ENCODE data around the gene DCTPP1. TPM values are rescaled to one million over a fixed set of nuclear protein-coding genes. Genes with fewer than 3 reads are reported as not detected.
A peak's percentile ranks its signal among the peaks of the same experiment; 100 is the strongest.
"Not testable (repeated sequence)": the region's sequence is repeated elsewhere in the genome, so short reads cannot be mapped to it uniquely, and the experiment has no call there.

DCTPP1 gene
- polyA plus RNA-seq (ENCODE audit: insufficient read length in 12 of 12): 10 to 100 TPM in 11 of 12 donors, not detected in 1; 20.0 to 42.3 (median 25.0) TPM
- long read RNA-seq, donor 1, transcript DCTPP1-201 (3 exons, 1,222 nt): major isoform, 50 of 56 reads
- long read RNA-seq, donor 1, transcript DCTPP1-204 (2 exons, 853 nt): minor isoform, 6 of 56 reads
- long read RNA-seq, donor 1, partial matches to known transcripts: 0 of 56 reads
- long read RNA-seq, donor 1, other reads (novel, unspliced or antisense): 0 of 56 reads
- long read RNA-seq, donor 2, transcript DCTPP1-201 (3 exons, 1,222 nt): major isoform, 25 of 28 reads
- long read RNA-seq, donor 2, partial matches to known transcripts: 0 of 28 reads
- long read RNA-seq, donor 2, other reads (novel, unspliced or antisense): 0 of 28 reads
- long read RNA-seq, donor 3, transcript DCTPP1-201 (3 exons, 1,222 nt): major isoform, 13 of 14 reads
- long read RNA-seq, donor 3, partial matches to known transcripts: 0 of 14 reads
- long read RNA-seq, donor 3, other reads (novel, unspliced or antisense): 0 of 14 reads
- long read RNA-seq, donor 4, transcript DCTPP1-201 (3 exons, 1,222 nt): major isoform, 10 of 10 reads
- long read RNA-seq, donor 4, partial matches to known transcripts: 0 of 10 reads
- long read RNA-seq, donor 4, other reads (novel, unspliced or antisense): 0 of 10 reads
- long read RNA-seq, donor 5, transcript DCTPP1-201 (3 exons, 1,222 nt): major isoform, 28 of 31 reads
- long read RNA-seq, donor 5, partial matches to known transcripts: 0 of 31 reads
- long read RNA-seq, donor 5, other reads (novel, unspliced or antisense): 0 of 31 reads
- long read RNA-seq, donor 6, transcript DCTPP1-204 (2 exons, 853 nt): minor isoform, 5 of 21 reads
- long read RNA-seq, donor 6, transcript DCTPP1-201 (3 exons, 1,222 nt): major isoform, 16 of 21 reads
- long read RNA-seq, donor 6, partial matches to known transcripts: 0 of 21 reads
- long read RNA-seq, donor 6, other reads (novel, unspliced or antisense): 0 of 21 reads
- long read RNA-seq, donor 7, transcript DCTPP1-201 (3 exons, 1,222 nt): major isoform, 13 of 15 reads
- long read RNA-seq, donor 7, partial matches to known transcripts: 0 of 15 reads
- long read RNA-seq, donor 7, other reads (novel, unspliced or antisense): 0 of 15 reads
- long read RNA-seq, donor 8, transcript DCTPP1-201 (3 exons, 1,222 nt): major isoform, 27 of 28 reads
- long read RNA-seq, donor 8, partial matches to known transcripts: 0 of 28 reads
- long read RNA-seq, donor 8, other reads (novel, unspliced or antisense): 0 of 28 reads
- long read RNA-seq, donor 9, transcript DCTPP1-201 (3 exons, 1,222 nt): major isoform, 23 of 26 reads
- long read RNA-seq, donor 9, partial matches to known transcripts: 0 of 26 reads
- long read RNA-seq, donor 9, other reads (novel, unspliced or antisense): 0 of 26 reads
- long read RNA-seq, donor 10, transcript DCTPP1-201 (3 exons, 1,222 nt): major isoform, 24 of 26 reads
- long read RNA-seq, donor 10, partial matches to known transcripts: 0 of 26 reads
- long read RNA-seq, donor 10, other reads (novel, unspliced or antisense): 0 of 26 reads
- long read RNA-seq, donor 11, transcript DCTPP1-201 (3 exons, 1,222 nt): major isoform, 26 of 34 reads
- long read RNA-seq, donor 11, partial matches to known transcripts: 7 of 34 reads
- long read RNA-seq, donor 11, other reads (novel, unspliced or antisense): 0 of 34 reads

DNA sequence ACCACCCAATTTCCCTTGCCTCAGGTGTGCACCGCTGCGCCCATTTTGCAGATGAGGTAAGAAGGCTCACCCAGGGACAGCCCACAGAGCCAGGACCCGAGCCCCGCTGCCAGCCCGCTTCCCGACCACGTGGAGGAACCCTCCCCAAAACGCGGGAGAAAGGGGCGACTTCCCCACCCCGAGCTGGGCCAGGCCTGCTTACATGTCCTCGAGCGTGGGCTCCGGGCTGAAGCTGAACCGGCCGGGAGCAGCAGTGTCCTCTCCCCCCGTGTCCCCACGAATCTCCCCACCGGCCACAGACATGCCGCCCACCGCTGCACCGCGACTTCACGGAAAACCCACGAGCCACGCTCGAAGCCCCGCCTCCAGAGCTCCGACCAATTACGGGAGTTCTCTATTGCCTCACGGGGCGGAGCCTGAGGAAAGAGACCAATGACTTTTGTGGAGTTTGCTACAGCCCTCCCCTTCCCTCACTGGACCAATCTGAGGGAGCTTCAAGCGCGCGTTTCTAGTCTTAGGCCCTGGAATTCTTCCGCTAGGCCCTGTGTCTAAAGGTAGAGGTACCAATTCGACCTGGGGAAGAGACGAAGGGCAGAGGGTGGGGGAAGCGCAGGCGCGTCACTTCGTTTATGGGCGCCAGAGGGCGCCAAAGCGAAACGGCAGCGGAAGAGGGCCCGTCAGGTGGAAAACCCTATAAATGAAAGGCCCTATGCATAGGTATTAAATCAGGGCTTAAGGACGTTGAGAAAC, at the start of gene DCTPP1:
Gene DCTPP1 (minus strand): TSS at position 353 of the 750 bp plus-strand sequence. CDS start 50 bp downstream, at position 303.
- DNase-seq: peak; percentile 96

GRCh38 chr16:30478766-30479478, 49.1 kb upstream of the DCTPP1 start:
- DNase-seq: no peak

DNA sequence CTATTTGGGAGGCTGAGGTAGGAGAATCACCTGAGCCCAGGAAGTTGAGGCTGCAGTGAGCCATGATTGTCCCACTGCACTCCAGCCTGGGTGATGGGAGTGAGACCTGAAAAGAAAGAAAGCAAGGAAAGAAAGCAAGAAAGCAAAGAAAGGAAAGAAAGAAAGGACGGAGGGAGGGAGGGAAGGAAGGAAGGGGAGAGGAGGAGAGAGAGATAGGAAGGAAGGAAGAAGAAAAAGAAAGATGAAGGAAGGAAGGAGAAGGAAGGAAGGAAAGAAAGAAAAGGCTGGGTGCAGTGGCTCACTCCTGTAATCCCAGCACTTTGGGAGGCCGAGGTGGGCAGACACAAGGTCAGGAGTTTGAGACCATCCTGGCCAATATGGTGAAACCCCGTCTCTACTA, 47.9 kb upstream of the DCTPP1 start:
- not testable (repeated sequence) for DNase-seq

DNA sequence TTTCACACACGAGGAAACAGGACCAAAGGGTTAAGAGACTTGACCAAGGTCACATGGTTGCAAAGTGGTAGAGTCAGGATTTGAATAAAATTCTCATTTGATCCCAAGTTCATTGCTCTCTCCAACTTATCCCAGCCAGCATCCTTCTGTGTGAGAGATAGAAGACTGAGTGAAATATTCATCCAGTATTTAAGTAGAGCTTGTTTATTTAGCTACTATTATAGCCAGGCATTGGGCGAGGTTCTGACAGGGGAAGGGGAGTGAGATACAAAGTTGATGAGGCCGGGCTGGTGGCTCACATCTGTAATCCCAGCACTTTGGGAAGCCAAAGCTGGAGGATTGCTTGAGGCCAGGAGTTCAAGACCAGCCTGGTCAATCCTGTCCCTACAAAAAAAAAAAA, 47.2 kb upstream of the DCTPP1 start:
- DNase-seq: no peak

DNA sequence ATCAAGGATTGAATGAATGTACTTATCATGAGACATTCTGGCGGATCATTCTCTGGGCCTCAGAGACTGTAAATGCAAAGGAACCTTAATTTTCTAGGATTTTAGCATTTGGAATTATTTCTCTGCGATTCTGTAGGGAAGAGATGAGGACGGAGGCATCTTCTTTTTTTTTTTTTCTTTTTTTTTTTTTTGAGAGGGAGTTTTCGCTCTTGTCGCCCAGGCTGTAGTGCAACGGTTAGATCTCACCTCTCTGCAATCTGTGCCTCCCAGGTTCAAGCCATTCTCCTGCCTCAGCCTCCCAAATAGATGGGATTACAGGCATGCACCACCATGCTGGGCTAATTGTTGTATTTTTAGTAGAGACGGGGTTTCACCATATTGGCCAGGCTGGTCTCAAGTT, 44.9 kb upstream of the DCTPP1 start:
- DNase-seq: no peak

DNA sequence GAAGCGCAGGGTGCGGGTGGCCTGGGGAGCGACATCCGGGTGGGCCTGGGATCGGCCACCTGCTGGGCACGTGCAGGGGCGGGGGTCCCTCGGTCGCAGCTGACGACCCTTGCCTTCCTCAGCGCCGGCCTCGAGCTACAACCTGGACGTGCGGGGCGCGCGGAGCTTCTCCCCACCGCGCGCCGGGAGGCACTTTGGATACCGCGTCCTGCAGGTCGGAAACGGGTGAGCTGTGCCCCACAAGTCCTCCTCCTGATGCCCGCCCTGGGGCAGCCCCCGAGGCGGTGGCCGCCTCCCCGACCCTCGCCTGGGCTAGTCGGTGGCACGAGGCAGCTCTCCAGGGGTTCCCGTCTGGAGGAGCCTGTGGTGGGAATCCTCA, 44.2 kb upstream of the DCTPP1 start:
- no peak for DNase-seq

DNA sequence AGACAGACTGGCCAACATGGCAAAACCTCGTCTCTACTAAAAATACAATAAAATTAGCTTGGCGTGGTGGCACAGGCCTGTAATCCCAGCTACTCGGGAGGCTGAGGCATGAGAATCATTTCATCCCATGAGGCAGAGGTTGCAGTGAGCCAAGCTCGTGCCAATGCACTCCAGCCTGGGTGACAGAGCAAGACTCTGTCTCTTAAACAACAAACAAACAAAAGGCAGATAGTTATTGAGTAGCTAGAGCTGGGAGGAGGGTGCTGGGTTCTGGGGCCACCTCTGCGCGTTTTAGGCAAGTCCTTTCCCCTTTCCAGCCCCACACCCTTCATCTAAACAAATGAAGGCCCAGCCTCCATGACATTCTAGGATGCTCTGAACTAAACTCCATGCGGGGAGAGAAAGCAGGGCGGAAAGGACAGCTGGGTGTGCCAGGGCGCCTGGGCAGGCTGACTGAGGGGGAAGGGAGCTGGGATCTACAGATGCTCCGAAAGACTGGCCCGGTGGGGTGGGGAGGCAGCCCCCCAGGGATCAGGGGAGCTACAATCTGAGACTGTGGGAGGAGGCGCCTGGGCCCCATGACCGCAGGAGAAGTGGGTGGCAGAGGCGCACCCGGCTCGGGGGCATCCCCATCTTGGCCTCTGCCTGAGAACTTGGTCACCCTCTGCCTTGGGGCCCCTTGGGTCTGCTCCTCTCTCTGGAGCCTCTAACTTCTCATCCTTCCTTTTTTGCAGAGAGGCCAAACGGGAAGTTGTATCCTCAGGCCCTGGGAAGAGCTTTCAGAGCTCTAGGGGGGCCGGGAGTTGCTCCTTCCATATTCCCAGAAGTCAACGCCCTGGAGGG, 43.6 kb upstream of the DCTPP1 start:
- no peak for DNase-seq

GRCh38 chr16:30472328-30472942, 42.6 kb upstream of the DCTPP1 start, which contains the start of gene ITGAL:
Gene ITGAL (plus strand): TSS chr16:30472742. CDS start chr16:30472838, 96 bp downstream.
- DNase-seq: peak; percentile 17

GRCh38 chr16:30470632-30470995, 40.8 kb upstream of the DCTPP1 start:
- DNase-seq: no peak

DNA sequence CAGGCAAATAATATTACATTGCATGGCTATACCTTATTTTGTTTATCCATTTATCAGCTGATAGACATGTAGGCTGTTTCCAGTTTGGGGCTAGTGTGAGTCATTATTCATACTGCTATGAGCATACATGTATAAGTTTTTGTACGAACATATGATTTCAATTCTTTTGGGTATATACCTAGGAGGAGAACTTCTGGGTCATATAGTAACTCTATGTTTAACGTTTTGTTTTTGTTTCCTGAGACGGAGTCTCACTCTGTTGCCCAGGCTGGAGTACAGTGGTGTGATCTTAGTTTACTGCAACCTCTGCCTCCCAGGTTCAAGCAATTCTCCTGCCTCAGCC, 40.3 kb upstream of the DCTPP1 start:
- no peak for DNase-seq

DNA sequence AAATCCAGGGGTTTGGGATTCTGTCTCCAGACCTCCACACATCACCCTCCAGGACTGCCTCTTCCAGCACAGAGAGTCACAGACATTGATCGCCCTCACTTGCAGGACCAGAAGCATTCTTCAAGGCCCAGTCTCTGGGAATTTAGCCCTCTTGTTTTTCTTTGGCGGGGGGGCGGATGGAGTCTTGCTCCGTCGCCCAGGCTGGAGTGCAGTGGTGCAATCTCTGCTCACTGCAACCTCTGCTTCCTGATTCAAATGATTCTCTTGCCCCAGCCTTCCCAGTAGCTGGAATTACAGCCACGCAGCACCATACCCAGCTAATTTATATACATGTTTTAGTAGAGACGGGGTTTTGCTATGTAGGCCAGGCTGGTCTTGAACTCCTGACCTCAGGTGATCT, 34.2 kb upstream of the DCTPP1 start:
- no peak for DNase-seq

DNA sequence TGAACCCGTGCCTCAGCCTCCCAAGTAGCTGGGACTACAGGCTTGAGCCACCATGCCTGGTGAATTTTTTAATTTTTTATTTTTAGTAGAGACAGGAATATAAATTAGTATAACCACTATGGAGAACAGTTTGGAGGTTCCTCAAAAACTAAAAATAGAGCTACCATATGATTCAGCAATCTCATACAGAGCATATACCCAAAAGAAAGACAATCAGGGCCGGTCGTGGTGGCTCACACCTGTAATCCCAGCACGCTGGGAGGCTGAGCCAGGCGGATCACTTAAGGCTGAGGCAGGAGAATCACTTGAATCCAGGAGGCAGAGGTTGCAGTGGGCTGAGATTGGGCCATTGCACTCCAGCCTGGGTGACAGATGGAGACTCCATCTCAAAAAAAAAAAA, 31.6 kb upstream of the DCTPP1 start:
- DNase-seq: not testable (repeated sequence)

GRCh38 chr16:30459456-30459855, 29.6 kb upstream of the DCTPP1 start:
- no peak for DNase-seq

DNA sequence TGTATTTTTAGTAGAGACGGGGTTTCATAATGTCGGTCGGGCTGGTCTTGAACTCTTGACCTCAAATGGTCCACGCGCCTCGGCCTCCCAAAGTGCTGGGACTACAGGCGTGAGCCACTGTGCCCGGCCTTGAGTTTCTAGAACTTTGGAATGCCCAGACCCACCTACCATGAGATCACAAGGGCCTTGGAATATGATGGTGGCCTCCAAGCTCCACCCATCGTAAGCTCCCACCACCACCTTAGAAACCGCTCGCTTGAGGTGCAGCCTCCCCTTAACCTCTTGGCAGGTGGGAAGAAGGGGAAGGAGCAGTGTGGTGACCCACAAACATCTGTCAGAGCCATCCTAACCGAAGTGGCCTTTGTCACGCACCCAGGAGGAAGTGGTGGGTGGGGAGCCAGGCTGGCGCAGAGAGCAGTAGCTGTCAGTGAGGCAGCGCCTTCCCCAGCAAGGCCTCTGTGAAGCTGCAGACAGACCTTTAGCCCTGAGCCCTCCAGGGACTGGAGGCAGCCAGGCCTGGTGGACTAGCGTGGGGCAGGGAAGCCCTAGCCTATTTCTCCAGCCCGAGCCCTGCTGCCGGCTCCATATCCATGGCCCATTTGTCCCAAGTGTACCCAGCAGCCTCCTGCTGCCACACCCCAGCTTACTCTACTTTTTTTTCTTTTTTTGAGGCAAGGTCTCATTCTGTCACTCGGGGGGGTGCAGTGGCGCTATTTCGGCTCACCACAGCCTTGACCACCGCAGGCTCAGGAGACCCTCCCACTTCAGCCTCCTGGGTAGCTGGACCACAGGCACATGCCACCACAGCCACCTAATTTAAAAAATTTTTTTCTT, 28.9 kb upstream of the DCTPP1 start:
- no peak for DNase-seq

DNA sequence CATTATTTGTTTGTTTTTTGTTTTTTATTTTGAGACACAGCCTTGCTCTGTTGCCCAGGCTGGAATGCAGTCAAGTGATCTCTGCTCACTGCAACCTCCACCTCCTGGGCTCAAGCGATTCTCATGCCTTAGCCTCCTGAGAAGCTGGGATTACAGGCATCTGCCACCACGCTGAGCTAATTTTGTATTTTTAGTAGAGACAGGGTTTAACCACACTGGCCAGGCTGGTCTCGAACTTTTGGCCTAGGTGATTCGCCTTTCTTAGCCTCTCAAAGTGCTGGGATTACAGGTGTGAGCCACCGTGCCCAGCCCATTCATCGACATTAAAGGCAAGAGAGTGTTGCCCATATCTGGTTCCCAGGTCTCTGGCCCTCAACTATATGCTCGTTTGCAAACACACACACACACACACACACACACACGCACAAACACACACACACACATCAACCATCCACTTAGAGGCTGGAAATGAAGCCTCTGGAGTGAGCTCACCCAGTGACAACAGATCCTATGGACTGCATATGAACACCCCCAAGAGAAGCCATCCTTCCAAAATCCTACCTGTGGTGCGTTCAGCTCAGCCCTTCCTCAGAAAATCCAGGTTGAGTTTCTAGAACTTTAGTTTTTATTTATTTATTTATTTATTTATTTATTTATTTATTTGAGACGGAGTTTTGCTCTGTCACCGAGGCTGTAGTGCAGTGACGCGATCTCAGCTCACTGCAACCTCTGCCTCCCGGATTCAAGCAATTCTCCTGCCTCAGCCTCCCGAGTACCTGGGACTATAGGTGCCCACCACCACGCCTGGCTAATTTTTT, 28.1 kb upstream of the DCTPP1 start:
- no peak for DNase-seq

DNA sequence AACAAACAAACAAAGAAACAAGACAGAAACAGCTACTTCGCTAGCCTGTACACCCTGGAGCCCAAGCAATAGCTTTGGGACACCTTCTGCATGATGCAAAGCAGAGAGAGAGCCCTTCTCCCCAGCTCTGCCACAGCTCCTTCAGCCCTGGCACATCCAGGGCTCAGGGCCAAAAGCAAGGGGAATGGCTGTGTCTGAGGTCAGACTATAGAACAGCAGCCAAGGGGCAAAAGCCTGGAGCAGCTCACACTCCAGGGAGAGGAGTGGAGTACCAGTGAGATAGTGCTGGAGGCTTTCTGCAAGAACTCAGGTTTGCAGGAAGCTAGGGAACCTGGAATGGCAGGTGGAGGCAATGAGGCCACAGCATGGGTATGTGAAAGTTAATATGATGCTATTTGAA, 27.4 kb upstream of the DCTPP1 start:
- no peak for DNase-seq
